IMR-90 (cell line): ENCODE data around the gene NYAP1.

ENCODE experiments used
- BHLHE40 ChIP-seq: fragments of 150-350 bp; IDR thresholded peaks from 2 replicates; pipeline ENCODE4 v1.6.1; 2016; ENCODE audit warnings: mild to moderate bottlenecking, low read depth, low read length
- CEBPB ChIP-seq: IDR thresholded peaks from 2 replicates; pipeline ENCODE4 v1.6.1; 2012; ENCODE audit warnings: low read depth, low read length, improper control_type of control experiment
- CHD1 ChIP-seq: IDR thresholded peaks from 2 replicates; pipeline ENCODE4 v1.6.1; 2012; ENCODE audit warnings: low read depth, low read length, improper control_type of control experiment
- FOS ChIP-seq: fragments of 150-350 bp; IDR thresholded peaks from 2 replicates; pipeline ENCODE4 v1.6.1; 2016; ENCODE audit warnings: low read depth, low read length
- MAZ ChIP-seq: IDR thresholded peaks from 2 replicates; pipeline ENCODE4 v1.6.1; 2012; ENCODE audit warnings: low read depth, mild to moderate bottlenecking, low read length, improper control_type of control experiment, moderate library complexity, borderline replicate concordance
- MXI1 ChIP-seq: IDR thresholded peaks from 2 replicates; pipeline ENCODE4 v1.6.1; 2012; ENCODE audit warnings: low read depth, mild to moderate bottlenecking, low read length, moderate library complexity, borderline replicate concordance
- NFE2L2 ChIP-seq: fragments of 150-350 bp; IDR thresholded peaks from 2 replicates; pipeline ENCODE4 v1.6.1; 2016; ENCODE audit warnings: low read depth, mild to moderate bottlenecking, low read length
- POLR2A ChIP-seq: IDR thresholded peaks from 2 replicates; pipeline ENCODE4 v1.6.1; 2012; ENCODE audit warnings: mild to moderate bottlenecking, low read depth, low read length
- RAD21 ChIP-seq: IDR thresholded peaks from 2 replicates; pipeline ENCODE4 v1.6.1; 2012; ENCODE audit warnings: low read length, improper control_type of control experiment
- RFX5 ChIP-seq: IDR thresholded peaks from 2 replicates; pipeline ENCODE4 v1.8.0; 2012; ENCODE audit warnings: low read depth, mild to moderate bottlenecking, low read length, moderate library complexity
- SMC3 ChIP-seq: fragments of 150-350 bp; IDR thresholded peaks from 2 replicates; pipeline ENCODE4 v1.6.1; 2016; ENCODE audit warnings: low read depth, mild to moderate bottlenecking, antibody characterized with exemption, low read length, moderate library complexity
- TF ChIP-seq, protein P1 (sequence below): conservative IDR thresholded peaks from 2 replicates; pipeline ENCODE4 v1.5.1; 2012; ENCODE audit warnings: mild to moderate bottlenecking, low read depth, low read length, improper control_type of control experiment
- TF ChIP-seq, protein P2 (sequence below): fragments of 150-350 bp; IDR thresholded peaks from 2 replicates; pipeline ENCODE4 v1.6.1; 2016; ENCODE audit warnings: low read depth, mild to moderate bottlenecking, low read length, moderate library complexity, borderline replicate concordance
- TF ChIP-seq, protein P3 (sequence below): fragments of 150-350 bp; IDR thresholded peaks from 2 replicates; pipeline ENCODE4 v1.6.1; 2017; ENCODE audit warnings: mild to moderate bottlenecking, antibody characterized with exemption, low read length, low read depth

GRCh38 chr7:100489121-100489520 lies 5.4 kb downstream of the NYAP1 start:
- TF ChIP-seq POLR2A (no peak), MAZ (no peak), SMC3 (no peak), RAD21 (no peak), RFX5 (no peak), MXI1 (no peak), BHLHE40 (no peak), NFE2L2 (no peak), FOS (no peak), CEBPB (no peak), CHD1 (no peak)
- TF ChIP-seq, protein P1, sequence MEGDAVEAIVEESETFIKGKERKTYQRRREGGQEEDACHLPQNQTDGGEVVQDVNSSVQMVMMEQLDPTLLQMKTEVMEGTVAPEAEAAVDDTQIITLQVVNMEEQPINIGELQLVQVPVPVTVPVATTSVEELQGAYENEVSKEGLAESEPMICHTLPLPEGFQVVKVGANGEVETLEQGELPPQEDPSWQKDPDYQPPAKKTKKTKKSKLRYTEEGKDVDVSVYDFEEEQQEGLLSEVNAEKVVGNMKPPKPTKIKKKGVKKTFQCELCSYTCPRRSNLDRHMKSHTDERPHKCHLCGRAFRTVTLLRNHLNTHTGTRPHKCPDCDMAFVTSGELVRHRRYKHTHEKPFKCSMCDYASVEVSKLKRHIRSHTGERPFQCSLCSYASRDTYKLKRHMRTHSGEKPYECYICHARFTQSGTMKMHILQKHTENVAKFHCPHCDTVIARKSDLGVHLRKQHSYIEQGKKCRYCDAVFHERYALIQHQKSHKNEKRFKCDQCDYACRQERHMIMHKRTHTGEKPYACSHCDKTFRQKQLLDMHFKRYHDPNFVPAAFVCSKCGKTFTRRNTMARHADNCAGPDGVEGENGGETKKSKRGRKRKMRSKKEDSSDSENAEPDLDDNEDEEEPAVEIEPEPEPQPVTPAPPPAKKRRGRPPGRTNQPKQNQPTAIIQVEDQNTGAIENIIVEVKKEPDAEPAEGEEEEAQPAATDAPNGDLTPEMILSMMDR: no peak
- TF ChIP-seq, protein P2, sequence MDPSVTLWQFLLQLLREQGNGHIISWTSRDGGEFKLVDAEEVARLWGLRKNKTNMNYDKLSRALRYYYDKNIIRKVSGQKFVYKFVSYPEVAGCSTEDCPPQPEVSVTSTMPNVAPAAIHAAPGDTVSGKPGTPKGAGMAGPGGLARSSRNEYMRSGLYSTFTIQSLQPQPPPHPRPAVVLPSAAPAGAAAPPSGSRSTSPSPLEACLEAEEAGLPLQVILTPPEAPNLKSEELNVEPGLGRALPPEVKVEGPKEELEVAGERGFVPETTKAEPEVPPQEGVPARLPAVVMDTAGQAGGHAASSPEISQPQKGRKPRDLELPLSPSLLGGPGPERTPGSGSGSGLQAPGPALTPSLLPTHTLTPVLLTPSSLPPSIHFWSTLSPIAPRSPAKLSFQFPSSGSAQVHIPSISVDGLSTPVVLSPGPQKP: no peak
- TF ChIP-seq, protein P3, sequence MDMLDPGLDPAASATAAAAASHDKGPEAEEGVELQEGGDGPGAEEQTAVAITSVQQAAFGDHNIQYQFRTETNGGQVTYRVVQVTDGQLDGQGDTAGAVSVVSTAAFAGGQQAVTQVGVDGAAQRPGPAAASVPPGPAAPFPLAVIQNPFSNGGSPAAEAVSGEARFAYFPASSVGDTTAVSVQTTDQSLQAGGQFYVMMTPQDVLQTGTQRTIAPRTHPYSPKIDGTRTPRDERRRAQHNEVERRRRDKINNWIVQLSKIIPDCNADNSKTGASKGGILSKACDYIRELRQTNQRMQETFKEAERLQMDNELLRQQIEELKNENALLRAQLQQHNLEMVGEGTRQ: no peak
